ENCODE measurements around the gene CLHC1. TPM values are rescaled to one million over a fixed set of nuclear protein-coding genes. Genes with fewer than 3 reads are reported as not detected.

The CLHC1 gene
- total RNA-seq, 1 experiment from 2014 or later: 9.2 TPM

DNA sequence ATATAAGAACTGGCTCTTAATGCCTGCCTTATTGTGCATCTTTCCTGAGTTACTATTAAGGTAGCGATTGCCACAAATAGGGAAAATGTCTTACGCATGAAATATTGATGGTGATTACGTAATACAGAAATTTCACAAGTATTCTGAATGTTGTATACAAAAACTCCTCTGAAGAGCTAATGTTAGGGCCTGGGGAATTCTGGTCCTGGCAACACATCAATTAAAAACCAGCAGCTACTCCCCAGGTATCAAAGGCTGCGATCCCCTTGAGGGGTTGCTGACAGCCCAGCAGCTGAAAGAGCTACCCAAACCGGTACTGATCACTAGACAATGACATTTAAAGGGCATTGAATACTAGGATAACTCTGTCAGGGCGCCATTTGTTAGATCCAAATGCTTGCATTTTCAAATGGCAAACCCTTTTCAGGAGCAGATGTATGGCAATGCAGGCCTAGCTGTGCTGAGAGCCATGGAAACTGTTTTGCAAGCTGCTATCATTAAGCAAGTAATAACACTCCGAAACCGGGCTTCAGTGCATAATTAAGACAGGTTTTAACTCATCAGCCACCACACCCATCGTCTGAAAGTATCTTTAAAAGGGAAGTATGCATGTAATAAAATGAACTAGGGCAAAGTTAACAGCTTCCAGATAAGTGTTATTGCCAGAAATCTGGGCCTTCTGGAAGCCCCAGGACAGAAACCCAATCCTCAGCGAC is 78.4 kb downstream of the CLHC1 start:
- Histone ChIP-seq H3K4me2 (ENCODE audit: insufficient read depth, insufficient read length, low read length) (no peak overlapping the region), H2BK15ac (ENCODE audit: low read depth, low read length) (no peak overlapping the region; the same call in 1 of the 2 replicates), H4K91ac (ENCODE audit: insufficient read length, low read depth, low read length) (no peak overlapping the region), H3K23ac (ENCODE audit: insufficient read length, low read depth, low read length) (no peak overlapping the region), H2BK120ac (ENCODE audit: low read depth, low read length, poor library complexity, severe bottlenecking) (no peak overlapping the region), H3K79me2 (ENCODE audit: insufficient read depth, low read length) (no peaks in the 10 kb centered on the region), H3K18ac (ENCODE audit: insufficient read length, low read depth, low read length) (no peak overlapping the region), H3K79me1 (ENCODE audit: insufficient read depth, low read depth, low read length, poor library complexity, severe bottlenecking) (no peaks in the 10 kb centered on the region), H2BK12ac (ENCODE audit: insufficient read length, low read depth, low read length) (no peak overlapping the region), H4K8ac (replicated peaks; ENCODE audit: insufficient read length, low read depth, low read length) (no peak overlapping the region), H3K27ac (ENCODE audit: insufficient read length, low read depth, low read length) (no peak overlapping the region), H3K27me3 (ENCODE audit: insufficient read depth, low read length) (no peaks in the 10 kb centered on the region), H3K4ac (ENCODE audit: low read depth, low read length) (no peak overlapping the region), H3T11ph (ENCODE audit: low read length) (no peak overlapping the region), H3K23me2 (ENCODE audit: insufficient read length, low read depth, low read length, poor library complexity, severe bottlenecking) (no peaks in the 10 kb centered on the region), H3K56ac (ENCODE audit: insufficient read length, low read depth, low read length) (no peak overlapping the region), H2AFZ (ENCODE audit: low read length) (no peak overlapping the region), H3K9me3 (ENCODE audit: control insufficient read depth, low read depth, low read length) (no peaks in the 10 kb centered on the region), H4K5ac (ENCODE audit: insufficient read length, low read depth, low read length) (no peak overlapping the region), H2BK5ac (ENCODE audit: insufficient read length, low read length) (no peak overlapping the region), H4K20me1 (ENCODE audit: control insufficient read depth, insufficient read depth, insufficient read length) (no peaks in the 10 kb centered on the region), H3K4me1 (ENCODE audit: insufficient read depth, low read length) (no peaks in the 10 kb centered on the region), H3K9ac (ENCODE audit: extremely low read depth, insufficient read length, low read length) (no peak overlapping the region), H3K14ac (ENCODE audit: insufficient read depth, low read length) (no peak overlapping the region), H2BK20ac (ENCODE audit: low read depth, low read length, poor library complexity, severe bottlenecking) (no peak overlapping the region), H2AK5ac (ENCODE audit: insufficient read length, low read length) (no peak overlapping the region)
- peaks cover 36 to 41% of the 10 kb centered on the region in 2 experiments for H3K4me1 Mint-ChIP-seq
- no peak for DNase-seq
- WGBS (ENCODE audit: extremely low coverage, insufficient read length, low lambda C conversion rate): no CpG with 5 or more reads among the region's 10 CpGs
- TF ChIP-seq, protein P1, sequence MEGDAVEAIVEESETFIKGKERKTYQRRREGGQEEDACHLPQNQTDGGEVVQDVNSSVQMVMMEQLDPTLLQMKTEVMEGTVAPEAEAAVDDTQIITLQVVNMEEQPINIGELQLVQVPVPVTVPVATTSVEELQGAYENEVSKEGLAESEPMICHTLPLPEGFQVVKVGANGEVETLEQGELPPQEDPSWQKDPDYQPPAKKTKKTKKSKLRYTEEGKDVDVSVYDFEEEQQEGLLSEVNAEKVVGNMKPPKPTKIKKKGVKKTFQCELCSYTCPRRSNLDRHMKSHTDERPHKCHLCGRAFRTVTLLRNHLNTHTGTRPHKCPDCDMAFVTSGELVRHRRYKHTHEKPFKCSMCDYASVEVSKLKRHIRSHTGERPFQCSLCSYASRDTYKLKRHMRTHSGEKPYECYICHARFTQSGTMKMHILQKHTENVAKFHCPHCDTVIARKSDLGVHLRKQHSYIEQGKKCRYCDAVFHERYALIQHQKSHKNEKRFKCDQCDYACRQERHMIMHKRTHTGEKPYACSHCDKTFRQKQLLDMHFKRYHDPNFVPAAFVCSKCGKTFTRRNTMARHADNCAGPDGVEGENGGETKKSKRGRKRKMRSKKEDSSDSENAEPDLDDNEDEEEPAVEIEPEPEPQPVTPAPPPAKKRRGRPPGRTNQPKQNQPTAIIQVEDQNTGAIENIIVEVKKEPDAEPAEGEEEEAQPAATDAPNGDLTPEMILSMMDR (conservative IDR thresholded peaks at IDR 0.05): no peak
- H3K9me3 Mint-ChIP-seq: no peaks in the 10 kb centered on the region
- no peaks in the 10 kb centered on the region for H3K36me3 Mint-ChIP-seq (ENCODE audit: insufficient read depth in 1 of 3, low read depth in 3 of 3)
- H3K27ac Mint-ChIP-seq: no peak overlapping the region; a peak in 1 of 7 replicates
- no peaks in the 10 kb centered on the region for H3K27me3 Mint-ChIP-seq (ENCODE audit: low read depth)
- H3K4me3 Mint-ChIP-seq: no peak overlapping the region

All from H9 (cell line).